MM.1S (cell line): ENCODE measurements around the gene CREBBP.

Experiments used
- DNase-seq: peaks from one replicate; pipeline ENCODE4 v3.0.0-alpha.2; 2015
- H2AFZ ChIP-seq: fragments of 300-600 bp; sonication (generic); 2 replicates; pipeline ENCODE4 v1.6.0; 2016; ENCODE audit warnings: antibody characterized with exemption, low read length
- H3F3A ChIP-seq: fragments of 300-600 bp; sonication (generic); 2 replicates; pipeline ENCODE4 v1.6.1; 2016; ENCODE audit warnings: mild to moderate bottlenecking, antibody characterized with exemption, low read length, moderate library complexity, mixed read lengths; ENCODE audit not compliant: insufficient read depth
- H3K27ac ChIP-seq: fragments of 300-600 bp; sonication (generic); 2 replicates; pipeline ENCODE4 v1.5.1; 2016; ENCODE audit warnings: mild to moderate bottlenecking, low read length
- H3K27me3 ChIP-seq: fragments of 300-600 bp; sonication (generic); replicated peaks from 2 replicates; pipeline ENCODE4 v1.6.0; 2016; ENCODE audit warnings: low read length; ENCODE audit not compliant: insufficient read depth
- H3K36me3 ChIP-seq: fragments of 300-600 bp; sonication (generic); replicated peaks from 2 replicates; pipeline ENCODE4 v1.6.1; 2016; ENCODE audit warnings: mild to moderate bottlenecking, low read length, mixed read lengths; ENCODE audit not compliant: insufficient read depth
- H3K4me1 ChIP-seq: fragments of 300-600 bp; sonication (generic); 2 replicates; pipeline ENCODE4 v1.6.1; 2016; ENCODE audit warnings: low read length, mixed read lengths
- H3K4me2 ChIP-seq: fragments of 300-600 bp; sonication (generic); 2 replicates; pipeline ENCODE4 v1.6.0; 2016; ENCODE audit warnings: low read depth, low read length
- H3K4me3 ChIP-seq: fragments of 300-600 bp; sonication (generic); 2 replicates; pipeline ENCODE4 v1.5.1; 2016; ENCODE audit warnings: low read length, mixed read lengths
- H3K79me2 ChIP-seq: fragments of 300-600 bp; sonication (generic); 2 replicates; pipeline ENCODE4 v1.6.1; 2016; ENCODE audit warnings: mixed run types, low read length, mixed read lengths
- H3K9ac ChIP-seq: fragments of 300-600 bp; sonication (generic); 2 replicates; pipeline ENCODE4 v1.6.1; 2016; ENCODE audit warnings: low read length, mixed read lengths
- H3K9me2 ChIP-seq: fragments of 300-600 bp; sonication (generic); replicated peaks from 2 replicates; pipeline ENCODE4 v1.6.1; 2016; ENCODE audit warnings: mild to moderate bottlenecking, low read length, mixed read lengths; ENCODE audit not compliant: insufficient read depth
- H3K9me3 ChIP-seq: fragments of 300-600 bp; sonication (generic); replicated peaks from 2 replicates; pipeline ENCODE4 v1.6.1; 2016; ENCODE audit warnings: mild to moderate bottlenecking, low read length, mixed read lengths; ENCODE audit not compliant: insufficient read depth
- H4K20me1 ChIP-seq: fragments of 300-600 bp; sonication (generic); 2 replicates; pipeline ENCODE4 v1.6.1; 2016; ENCODE audit warnings: mild to moderate bottlenecking, low read length, moderate library complexity, mixed read lengths; ENCODE audit not compliant: insufficient read depth
- CTCF ChIP-seq: fragments of 300-600 bp; sonication (generic); IDR thresholded peaks from 2 replicates; pipeline ENCODE4 v1.5.1; 2016; ENCODE audit warnings: antibody characterized with exemption, low read length, mixed read lengths
- EZH2 ChIP-seq: fragments of 300-600 bp; sonication (generic); optimal IDR thresholded peaks from 2 replicates; pipeline ENCODE3; 2017; ENCODE audit warnings: low read depth, mild to moderate bottlenecking, antibody characterized with exemption, low read length, mixed read lengths
- EZH2phosphoT487 ChIP-seq: fragments of 300-600 bp; sonication (generic); IDR thresholded peaks from 2 replicates; pipeline ENCODE4 v1.6.1; 2018; ENCODE audit warnings: antibody characterized with exemption, low read length

CREBBP gene

DNA sequence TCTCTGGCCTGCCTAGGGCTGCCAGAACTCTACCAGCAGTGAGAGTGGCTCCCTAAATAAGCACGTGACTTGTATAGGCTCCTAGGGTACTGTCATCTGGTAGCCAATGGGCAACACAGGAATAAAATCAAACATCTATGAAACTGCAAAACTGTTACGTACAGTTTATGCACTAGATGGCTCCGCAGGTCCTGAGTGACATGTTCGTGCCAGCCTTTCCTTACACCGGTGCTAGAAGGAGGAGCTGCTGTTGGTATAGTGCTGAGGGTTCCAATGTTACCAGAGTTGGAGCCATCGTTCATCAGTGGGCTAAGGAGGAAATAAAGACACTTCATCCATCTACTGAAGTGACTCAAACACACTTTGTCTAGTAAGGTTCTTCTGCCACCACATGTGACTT lies 99.9 kb downstream of the CREBBP start:
- DNase-seq = no peak
- no peak for TF ChIP-seq EZH2
- TF ChIP-seq CTCF = no peak
- no peak for TF ChIP-seq EZH2phosphoT487
- Histone ChIP-seq H3K4me1 (no peaks in the 10 kb centered on the region), H3K79me2 (peaks cover 22% of the 10 kb centered on the region), H3K9me2 (no peaks in the 10 kb centered on the region), H3K4me3 (no peak overlapping the region), H3K4me2 (no peak overlapping the region), H3K9ac (no peak overlapping the region), H3K27ac (no peak overlapping the region), H2AFZ (no peak overlapping the region), H4K20me1 (no peaks in the 10 kb centered on the region), H3K9me3 (no peaks in the 10 kb centered on the region), H3K27me3 (no peaks in the 10 kb centered on the region), H3K36me3 (0 out of 2 replicates have a peak, but pooled peaks cover 4% of the 10 kb centered on the region), H3F3A (no peaks in the 10 kb centered on the region)

- H4K20me1 ChIP-seq = no peaks in the 10 kb centered on the region
- H3K9ac ChIP-seq = no peak overlapping the region
Measured at GRCh38 chr16:3776316-3776715, 104.2 kb downstream of the CREBBP start.

DNA sequence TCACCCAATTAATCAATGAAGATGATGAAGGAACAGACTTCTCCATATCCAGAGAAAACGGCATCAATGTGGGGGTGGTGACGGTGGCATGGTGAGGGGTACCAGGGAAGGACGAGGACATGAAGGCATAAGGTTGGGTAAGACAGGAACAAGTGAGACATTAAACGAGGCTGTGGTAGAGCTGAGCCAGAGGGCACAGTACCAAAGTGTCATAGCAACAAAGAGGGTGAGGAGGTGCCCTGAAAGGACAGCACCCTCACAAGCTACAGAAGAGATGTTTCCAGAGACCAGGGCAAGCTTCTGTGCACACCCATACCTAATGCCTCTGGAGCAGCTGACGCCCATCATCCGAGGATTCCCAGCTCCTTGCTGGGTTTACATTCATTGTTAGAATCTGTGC lies 105.7 kb downstream of the CREBBP start:
- Histone ChIP-seq H3K9me2 (no peaks in the 10 kb centered on the region), H3K4me2 (no peak overlapping the region), H3K27ac (no peak overlapping the region), H3K79me2 (peaks cover 3% of the 10 kb centered on the region; the same call in 1 of the 2 replicates), H3K27me3 (no peaks in the 10 kb centered on the region), H2AFZ (no peak overlapping the region), H3K4me1 (no peaks in the 10 kb centered on the region), H3K4me3 (no peak overlapping the region), H3K36me3 (peaks cover 9% of the 10 kb centered on the region; the same call in 1 of the 2 replicates), H3K9me3 (no peaks in the 10 kb centered on the region), H3K9ac (no peak overlapping the region), H4K20me1 (no peaks in the 10 kb centered on the region), H3F3A (no peaks in the 10 kb centered on the region)
- no peak for TF ChIP-seq CTCF
- no peak for DNase-seq

More at GRCh38 chr16:3776316-3776715, 104.2 kb downstream of the CREBBP start:
- peaks cover 3% of the 10 kb centered on the region; the same call in 1 of the 2 replicates for H3K79me2 ChIP-seq
- DNase-seq = no peak
- H3K4me1 ChIP-seq = no peaks in the 10 kb centered on the region
- no peaks in the 10 kb centered on the region for H3K9me2 ChIP-seq
- H3K4me2 ChIP-seq = no peak overlapping the region
- no peak overlapping the region for H3K4me3 ChIP-seq
- H2AFZ ChIP-seq = no peak overlapping the region
- H3F3A ChIP-seq = no peaks in the 10 kb centered on the region
- no peaks in the 10 kb centered on the region for H3K9me3 ChIP-seq
- no peaks in the 10 kb centered on the region for H3K27me3 ChIP-seq
- H3K36me3 ChIP-seq = 0 out of 2 replicates have a peak, but pooled peaks cover 14% of the 10 kb centered on the region
- H3K27ac ChIP-seq = no peak overlapping the region
- TF ChIP-seq CTCF (no peak), EZH2phosphoT487 (no peak), EZH2 (no peak)
